Caco-2 (cell line): Measurements from ENCODE around the gene NBAS. TPM values are rescaled to one million over a fixed set of nuclear protein-coding genes. Genes with fewer than 3 reads are reported as not detected.

Experiments
- BruUV-seq: library from RNA; stranded (reverse); fragments of 400-500 nt; replicated peaks from 2 replicates; lab custom pipeline; 2021; lab: Mats Ljungman, UMichigan
- CTCF ChIA-PET: fragments of 300-600 bp; sonication (Branson Sonifier 250); formaldehyde crosslinking; loops from one replicate; lab custom pipeline; 2022; ENCODE audit warnings: antibody characterized with exemption; lab: Charles Lee
- POLR2A ChIA-PET: fragments of 300-600 bp; sonication (Branson Sonifier 250); formaldehyde crosslinking; loops from one replicate; lab custom pipeline; 2022; ENCODE audit warnings: antibody characterized with exemption; lab: Charles Lee
- DNase-seq, 2 experiments: peaks; one replicate each; pipeline versions ENCODE4 v3.0.0 to v3.0.0-alpha.2; 2020 to 2022
- H3K27me3 ChIP-seq: replicated peaks from 2 replicates; pipeline ENCODE4 v1.6.0; 2011; ENCODE audit warnings: low read length; ENCODE audit not compliant: control insufficient read depth, insufficient read depth
- H3K36me3 ChIP-seq: 2 replicates; pipeline ENCODE4 v1.5.1; 2011; ENCODE audit warnings: low read length; ENCODE audit not compliant: control insufficient read depth, insufficient read depth
- H3K4me1 ChIP-seq: fragments of 250-450 bp; sonication (Bioruptor Pico); 2 replicates; pipeline ENCODE4 v1.5.1; 2020; ENCODE audit warnings: mild to moderate bottlenecking
- H3K4me3 ChIP-seq: 2 replicates; pipeline ENCODE4 v1.5.1; 2011; ENCODE audit warnings: low read depth, mild to moderate bottlenecking, control low read depth, low read length
- H3K9me3 ChIP-seq: fragments of 250-450 bp; sonication (Bioruptor Pico); 2 replicates; pipeline ENCODE4 v1.5.1; 2020; ENCODE audit warnings: mild to moderate bottlenecking, moderate library complexity
- H3K27ac Mint-ChIP-seq: one replicate; pipeline ENCODE4 v1.8.0; 2022; ENCODE audit warnings: mixed read lengths; ENCODE audit not compliant: unreplicated experiment
- H3K27me3 Mint-ChIP-seq: one replicate; pipeline ENCODE4 v1.8.0; 2022; ENCODE audit warnings: mixed read lengths; ENCODE audit not compliant: insufficient read depth, unreplicated experiment
- H3K36me3 Mint-ChIP-seq: one replicate; pipeline ENCODE4 v1.8.0; 2022; ENCODE audit warnings: mild to moderate bottlenecking, mixed read lengths; ENCODE audit not compliant: insufficient read depth, unreplicated experiment
- H3K4me1 Mint-ChIP-seq: one replicate; pipeline ENCODE4 v1.8.0; 2022; ENCODE audit warnings: low read depth, mixed read lengths; ENCODE audit not compliant: unreplicated experiment
- H3K4me3 Mint-ChIP-seq: one replicate; pipeline ENCODE4 v1.8.0; 2022; ENCODE audit warnings: mild to moderate bottlenecking, moderate library complexity, mixed read lengths; ENCODE audit not compliant: unreplicated experiment
- H3K9me3 Mint-ChIP-seq: one replicate; pipeline ENCODE4 v1.8.0; 2022; ENCODE audit warnings: mixed read lengths; ENCODE audit not compliant: unreplicated experiment
- intact Hi-C: fragments of 100-400 bp; cut with micrococcal nuclease; formaldehyde crosslinking; loops from one replicate; pipeline ENCODE4 v1.10.0; 2022; ENCODE audit not compliant: unreplicated experiment
- total RNA-seq: library from RNA; stranded (reverse); gene quantifications from 2 replicates; pipeline ENCODE4 v1.2.3, GENCODE V29; 2022
- TF ChIP-seq, protein P1 (sequence below), 2 experiments: fragments of 200-600 bp in 1 of 2; IDR thresholded peaks; 1 replicate in 1 of 2; 2 replicates in 1 of 2; pipeline versions ENCODE4 v1.5.1 to v1.8.0; 2011 to 2022; ENCODE audit warnings: antibody characterized with exemption in 1 of 2, control low read depth in 1 of 2, inconsistent platforms in 1 of 2, low read depth in 1 of 2, low read length in 1 of 2, mild to moderate bottlenecking in 1 of 2, moderate library complexity in 1 of 2; ENCODE audit not compliant: insufficient read depth in 1 of 2, severe bottlenecking in 1 of 2, unreplicated experiment in 1 of 2

NBAS gene
- total RNA-seq, 1 experiment from 2014 or later = 31.1 TPM

DNA sequence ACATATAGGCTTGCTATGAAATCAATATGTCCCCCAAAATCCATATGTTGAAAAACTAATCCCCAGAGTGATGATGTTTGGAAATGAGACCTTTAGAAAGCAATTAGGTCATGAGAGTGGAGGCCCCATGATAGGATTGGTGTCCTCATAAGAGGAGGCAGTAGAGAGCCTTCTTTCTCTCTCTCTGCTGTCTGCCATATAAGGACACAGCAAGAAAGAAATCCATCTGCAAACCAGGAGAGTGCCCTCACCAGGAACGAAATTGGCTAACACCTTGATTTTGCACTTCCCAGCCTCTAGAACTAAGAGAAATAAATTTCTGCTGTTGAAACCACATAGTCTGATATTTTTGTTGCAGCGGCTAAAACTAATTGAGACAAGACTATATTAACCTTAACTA is 89.5 kb downstream of the NBAS start:
- no TSS peak for BruUV-seq
- H3K9me3 ChIP-seq = no peaks in the 10 kb centered on the region
- Mint-ChIP-seq H3K27ac (no peak overlapping the region), H3K36me3 (peaks cover 12% of the 10 kb centered on the region), H3K27me3 (no peaks in the 10 kb centered on the region), H3K9me3 (no peaks in the 10 kb centered on the region), H3K4me1 (no peaks in the 10 kb centered on the region), H3K4me3 (no peak overlapping the region)
- TF ChIP-seq, protein P1, sequence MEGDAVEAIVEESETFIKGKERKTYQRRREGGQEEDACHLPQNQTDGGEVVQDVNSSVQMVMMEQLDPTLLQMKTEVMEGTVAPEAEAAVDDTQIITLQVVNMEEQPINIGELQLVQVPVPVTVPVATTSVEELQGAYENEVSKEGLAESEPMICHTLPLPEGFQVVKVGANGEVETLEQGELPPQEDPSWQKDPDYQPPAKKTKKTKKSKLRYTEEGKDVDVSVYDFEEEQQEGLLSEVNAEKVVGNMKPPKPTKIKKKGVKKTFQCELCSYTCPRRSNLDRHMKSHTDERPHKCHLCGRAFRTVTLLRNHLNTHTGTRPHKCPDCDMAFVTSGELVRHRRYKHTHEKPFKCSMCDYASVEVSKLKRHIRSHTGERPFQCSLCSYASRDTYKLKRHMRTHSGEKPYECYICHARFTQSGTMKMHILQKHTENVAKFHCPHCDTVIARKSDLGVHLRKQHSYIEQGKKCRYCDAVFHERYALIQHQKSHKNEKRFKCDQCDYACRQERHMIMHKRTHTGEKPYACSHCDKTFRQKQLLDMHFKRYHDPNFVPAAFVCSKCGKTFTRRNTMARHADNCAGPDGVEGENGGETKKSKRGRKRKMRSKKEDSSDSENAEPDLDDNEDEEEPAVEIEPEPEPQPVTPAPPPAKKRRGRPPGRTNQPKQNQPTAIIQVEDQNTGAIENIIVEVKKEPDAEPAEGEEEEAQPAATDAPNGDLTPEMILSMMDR (IDR thresholded peaks at IDR 0.05; ENCODE audit: insufficient read depth in 1 of 2, low read depth in 1 of 2, low read length in 1 of 2, severe bottlenecking in 1 of 2, unreplicated experiment in 1 of 2) = no peak
- H3K4me1 ChIP-seq = no peaks in the 10 kb centered on the region
- H3K27me3 ChIP-seq = no peaks in the 10 kb centered on the region
- ChIA-PET POLR2A (no interaction called here), CTCF (no interaction called here)
- peak in 1 of 2 experiments; percentile 3 for DNase-seq
- no peaks in the 10 kb centered on the region; the same call in 1 of the 2 replicates for H3K36me3 ChIP-seq
- no peak overlapping the region for H3K4me3 ChIP-seq
- intact Hi-C loops = no loop called here

DNA sequence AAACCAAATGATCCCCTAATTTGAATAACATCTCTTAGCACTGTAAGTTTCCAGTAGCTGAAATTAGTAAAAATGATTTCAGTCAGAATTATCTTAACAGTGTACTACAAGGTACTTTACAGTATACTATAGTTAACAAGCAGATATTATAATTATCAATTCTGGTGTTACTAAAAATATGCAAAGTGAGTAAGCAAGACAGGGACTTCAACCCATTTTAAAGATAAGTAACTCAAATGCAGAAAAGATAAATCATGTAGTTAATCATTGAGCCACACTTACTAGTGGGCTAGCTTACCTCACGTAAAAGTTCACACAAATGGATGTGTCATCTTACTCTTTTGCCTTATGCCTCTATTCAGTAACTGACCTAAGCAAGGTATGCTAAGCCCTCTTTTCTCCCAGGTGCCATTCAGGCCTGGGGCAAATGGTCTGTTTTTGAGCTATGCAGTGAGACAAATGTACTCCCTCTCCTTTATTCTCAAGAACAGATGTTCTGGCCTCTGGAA is 101.0 kb downstream of the NBAS start:
- no peak for DNase-seq
- POLR2A ChIA-PET = no interaction called here
- TF ChIP-seq, protein P1 (IDR thresholded peaks at IDR 0.05; ENCODE audit: insufficient read depth in 1 of 2, low read depth in 1 of 2, low read length in 1 of 2, severe bottlenecking in 1 of 2, unreplicated experiment in 1 of 2) = no peak
- intact Hi-C loops = no loop called here
- Mint-ChIP-seq H3K27me3 (no peaks in the 10 kb centered on the region), H3K4me3 (no peak overlapping the region), H3K27ac (no peak overlapping the region), H3K4me1 (peaks cover 12% of the 10 kb centered on the region), H3K36me3 (no peaks in the 10 kb centered on the region), H3K9me3 (no peaks in the 10 kb centered on the region)
- no peaks in the 10 kb centered on the region for H3K36me3 ChIP-seq
- no peak overlapping the region for H3K4me3 ChIP-seq
- peaks cover 19% of the 10 kb centered on the region for H3K4me1 ChIP-seq
- no peaks in the 10 kb centered on the region for H3K27me3 ChIP-seq
- BruUV-seq = no TSS peak
- H3K9me3 ChIP-seq = no peaks in the 10 kb centered on the region
- CTCF ChIA-PET = no interaction called here

DNA sequence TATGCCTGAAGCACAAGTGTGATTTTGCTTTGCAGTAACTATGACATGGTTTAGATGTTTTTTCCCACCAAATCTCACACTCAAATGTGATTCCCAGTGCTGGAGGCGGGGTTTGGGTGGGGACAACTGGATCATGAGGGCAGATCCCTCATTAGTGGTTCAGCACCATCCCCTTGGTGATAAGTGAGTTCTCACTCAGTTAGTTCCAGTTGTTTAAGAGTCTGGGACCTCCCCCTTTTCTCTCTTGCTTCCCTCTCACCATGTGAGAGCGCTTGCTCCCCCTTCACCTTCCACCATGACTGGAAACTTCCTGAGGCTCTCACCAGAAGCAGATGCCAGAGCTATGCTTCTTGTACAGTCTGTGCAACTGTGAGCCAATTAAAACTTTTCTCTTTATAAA is 102.9 kb downstream of the NBAS start:
- H3K4me1 Mint-ChIP-seq = peaks cover 12% of the 10 kb centered on the region
- H3K4me3 ChIP-seq = no peak overlapping the region
- no peaks in the 10 kb centered on the region for H3K36me3 Mint-ChIP-seq
- CTCF ChIA-PET = no interaction called here
- H3K9me3 Mint-ChIP-seq = no peaks in the 10 kb centered on the region
- TF ChIP-seq, protein P1 (IDR thresholded peaks at IDR 0.05; ENCODE audit: insufficient read depth in 1 of 2, low read depth in 1 of 2, low read length in 1 of 2, severe bottlenecking in 1 of 2, unreplicated experiment in 1 of 2) = no peak
- H3K27me3 ChIP-seq = no peaks in the 10 kb centered on the region
- no peaks in the 10 kb centered on the region for H3K9me3 ChIP-seq
- no peak overlapping the region for H3K27ac Mint-ChIP-seq
- POLR2A ChIA-PET = no interaction called here
- no TSS peak for BruUV-seq
- no peak overlapping the region for H3K4me3 Mint-ChIP-seq
- intact Hi-C loops = no loop called here
- no peaks in the 10 kb centered on the region for H3K36me3 ChIP-seq
- H3K27me3 Mint-ChIP-seq = no peaks in the 10 kb centered on the region
- H3K4me1 ChIP-seq = peaks cover 19% of the 10 kb centered on the region
- no peak for DNase-seq
